Chondrocyte (in vitro differentiated cells): Measurements from ENCODE around the gene S100A8. TPM values are rescaled to one million over a fixed set of nuclear protein-coding genes. Genes with fewer than 3 reads are reported as not detected.

ENCODE experiments used
- DNase-seq: peaks from one replicate; pipeline ENCODE4 v3.0.0; 2021; ENCODE audit warnings: mixed read lengths, low spot score
- H3K27ac Mint-ChIP-seq: one replicate; pipeline ENCODE4 v1.8.0; 2021; ENCODE audit warnings: mild to moderate bottlenecking, moderate library complexity, mixed read lengths; ENCODE audit not compliant: unreplicated experiment
- H3K27me3 Mint-ChIP-seq: 2 replicates; pipeline ENCODE4 v1.8.0; 2021; ENCODE audit warnings: low read depth, mixed read lengths
- H3K36me3 Mint-ChIP-seq: 2 replicates; pipeline ENCODE4 v1.8.0; 2021; ENCODE audit warnings: low read depth, mixed read lengths
- H3K4me1 Mint-ChIP-seq: 2 replicates; pipeline ENCODE4 v1.8.0; 2021; ENCODE audit warnings: low read depth, mild to moderate bottlenecking, mixed read lengths
- H3K4me3 Mint-ChIP-seq: one replicate; pipeline ENCODE4 v1.8.0; 2021; ENCODE audit warnings: mild to moderate bottlenecking, moderate library complexity, mixed read lengths; ENCODE audit not compliant: unreplicated experiment
- H3K9me3 Mint-ChIP-seq: 2 replicates; pipeline ENCODE4 v1.8.0; 2021; ENCODE audit warnings: low read depth, mixed read lengths
- total RNA-seq: library from RNA; stranded (reverse); gene quantifications from 3 replicates; pipeline ENCODE4 v1.2.1, GENCODE V29; 2021
- TF ChIP-seq, protein P1 (sequence below): fragments of 200-600 bp; sonication (generic); IDR thresholded peaks from 2 replicates; pipeline ENCODE4 v1.5.0; 2021; ENCODE audit warnings: antibody characterized with exemption, mild to moderate bottlenecking, moderate library complexity

The S100A8 gene
- total RNA-seq, 1 donor from 2014 or later, result not detected

DNA sequence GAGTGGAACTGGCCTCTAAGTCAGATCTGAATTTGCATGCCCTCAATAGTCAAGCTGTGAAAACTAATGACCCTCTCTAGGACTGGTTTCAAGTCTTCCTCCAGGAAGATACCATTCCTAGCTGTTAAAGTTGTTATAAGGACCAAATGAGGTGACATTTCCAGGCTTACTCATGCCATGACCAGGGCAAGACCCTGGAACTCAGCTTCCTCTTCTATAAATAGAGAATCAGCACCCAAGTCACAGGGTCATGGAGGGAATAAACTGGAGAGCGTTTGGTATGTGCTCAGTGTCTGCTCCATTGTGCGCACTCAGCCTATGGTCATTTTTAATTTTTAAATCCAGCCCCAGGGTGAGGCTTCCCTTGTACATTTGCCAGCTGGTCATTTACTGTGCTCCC lies 30.7 kb downstream of the S100A8 start:
- DNase-seq, result no peak
- Mint-ChIP-seq H3K4me3 (no peak overlapping the region), H3K9me3 (no peaks in the 10 kb centered on the region), H3K4me1 (no peaks in the 10 kb centered on the region), H3K36me3 (no peaks in the 10 kb centered on the region), H3K27ac (no peak overlapping the region), H3K27me3 (peaks cover 55% of the 10 kb centered on the region)
- TF ChIP-seq, protein P1, sequence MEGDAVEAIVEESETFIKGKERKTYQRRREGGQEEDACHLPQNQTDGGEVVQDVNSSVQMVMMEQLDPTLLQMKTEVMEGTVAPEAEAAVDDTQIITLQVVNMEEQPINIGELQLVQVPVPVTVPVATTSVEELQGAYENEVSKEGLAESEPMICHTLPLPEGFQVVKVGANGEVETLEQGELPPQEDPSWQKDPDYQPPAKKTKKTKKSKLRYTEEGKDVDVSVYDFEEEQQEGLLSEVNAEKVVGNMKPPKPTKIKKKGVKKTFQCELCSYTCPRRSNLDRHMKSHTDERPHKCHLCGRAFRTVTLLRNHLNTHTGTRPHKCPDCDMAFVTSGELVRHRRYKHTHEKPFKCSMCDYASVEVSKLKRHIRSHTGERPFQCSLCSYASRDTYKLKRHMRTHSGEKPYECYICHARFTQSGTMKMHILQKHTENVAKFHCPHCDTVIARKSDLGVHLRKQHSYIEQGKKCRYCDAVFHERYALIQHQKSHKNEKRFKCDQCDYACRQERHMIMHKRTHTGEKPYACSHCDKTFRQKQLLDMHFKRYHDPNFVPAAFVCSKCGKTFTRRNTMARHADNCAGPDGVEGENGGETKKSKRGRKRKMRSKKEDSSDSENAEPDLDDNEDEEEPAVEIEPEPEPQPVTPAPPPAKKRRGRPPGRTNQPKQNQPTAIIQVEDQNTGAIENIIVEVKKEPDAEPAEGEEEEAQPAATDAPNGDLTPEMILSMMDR, result no peak

DNA sequence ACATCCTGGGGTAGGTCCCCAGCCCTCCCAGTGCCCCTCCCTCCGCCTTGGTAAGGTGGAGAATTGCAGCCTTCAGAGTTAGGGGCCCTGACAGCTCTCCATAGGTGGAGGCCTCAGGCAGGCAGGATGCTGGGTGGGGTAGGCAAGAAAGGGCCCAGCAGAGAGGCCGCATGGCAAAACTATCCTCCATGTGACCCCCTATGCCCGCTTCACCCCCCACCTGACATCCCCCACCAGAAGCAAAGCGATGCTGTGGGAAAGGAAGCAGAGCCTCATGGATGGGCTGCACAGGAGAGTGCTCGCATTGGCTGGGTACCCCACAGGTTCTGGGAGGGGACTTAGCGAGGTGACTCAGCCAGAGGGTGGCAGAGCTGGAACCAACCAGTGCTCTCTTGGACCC lies 31.6 kb downstream of the S100A8 start:
- Mint-ChIP-seq H3K9me3 (no peaks in the 10 kb centered on the region), H3K4me1 (no peaks in the 10 kb centered on the region), H3K27ac (no peak overlapping the region), H3K4me3 (no peak overlapping the region), H3K27me3 (peaks cover 47% of the 10 kb centered on the region), H3K36me3 (no peaks in the 10 kb centered on the region)
- no peak for DNase-seq
- TF ChIP-seq, protein P1, result no peak

DNA sequence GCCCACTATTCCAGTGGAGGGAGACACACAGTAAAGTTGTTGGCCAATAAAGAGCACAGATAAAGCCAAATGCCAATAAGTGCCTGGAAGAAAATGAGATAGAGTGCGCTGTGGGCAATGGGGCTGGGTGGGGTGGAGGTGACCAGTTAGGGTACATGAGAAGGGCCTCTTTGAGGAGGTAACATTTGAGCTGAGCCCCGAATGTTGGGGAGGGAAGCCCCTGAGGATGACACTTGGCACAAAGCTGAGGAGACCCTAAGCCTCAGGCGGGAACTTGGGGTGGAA lies 32.2 kb downstream of the S100A8 start:
- TF ChIP-seq, protein P1, result no peak
- Mint-ChIP-seq H3K36me3 (no peaks in the 10 kb centered on the region), H3K27ac (no peak overlapping the region), H3K27me3 (peaks cover 46% of the 10 kb centered on the region), H3K4me3 (no peak overlapping the region), H3K4me1 (no peaks in the 10 kb centered on the region), H3K9me3 (no peaks in the 10 kb centered on the region)
- DNase-seq, result no peak

DNA sequence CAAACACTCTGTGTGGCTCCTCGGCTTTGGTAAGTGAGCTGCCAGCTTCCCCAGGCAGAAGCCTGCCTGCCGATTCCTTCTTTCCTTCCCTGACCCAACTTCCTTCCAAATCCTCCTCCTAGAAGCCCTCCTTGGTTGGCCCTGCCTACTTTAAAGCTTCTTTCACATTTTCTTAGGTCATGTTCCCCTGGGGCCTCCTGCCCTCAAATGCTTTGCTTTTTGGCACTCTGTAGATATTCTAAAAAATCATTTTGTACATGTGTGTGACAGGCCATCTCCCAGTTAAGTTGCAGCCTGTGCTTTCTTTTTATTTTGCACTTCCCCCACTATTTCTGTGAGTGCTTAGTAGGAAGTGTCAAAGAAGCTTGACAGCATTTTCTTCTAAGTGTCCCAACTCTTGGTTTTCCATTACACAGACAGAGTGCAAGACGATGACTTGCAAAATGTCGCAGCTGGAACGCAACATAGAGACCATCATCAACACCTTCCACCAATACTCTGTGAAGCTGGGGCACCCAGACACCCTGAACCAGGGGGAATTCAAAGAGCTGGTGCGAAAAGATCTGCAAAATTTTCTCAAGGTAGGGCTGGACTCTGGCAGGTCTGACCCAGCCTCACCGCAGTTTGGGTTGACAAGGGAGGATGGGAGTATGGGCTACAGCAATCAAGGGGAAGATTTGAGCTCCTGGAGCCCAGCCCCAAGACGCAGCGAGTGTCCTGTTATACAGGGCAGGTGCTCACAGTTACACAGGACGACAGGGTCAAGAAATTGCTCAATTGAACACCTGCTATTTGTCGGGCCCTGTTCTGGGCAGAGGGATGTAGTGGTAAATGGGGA lies 32.8 kb downstream of the S100A8 start, which contains the start of gene S100A9:
Gene S100A9, plus strand, starts transcription at position 2 of the 838 bp plus-strand sequence. Its CDS starts 430 bp downstream, at position 432.
- TF ChIP-seq, protein P1, result no peak
- Mint-ChIP-seq H3K9me3 (no peaks in the 10 kb centered on the region), H3K36me3 (no peaks in the 10 kb centered on the region), H3K4me1 (no peaks in the 10 kb centered on the region), H3K27me3 (peaks cover 41% of the 10 kb centered on the region), H3K27ac (no peak within 1 kb of the TSS), H3K4me3 (no peak within 1 kb of the TSS)
- no peak for DNase-seq

DNA sequence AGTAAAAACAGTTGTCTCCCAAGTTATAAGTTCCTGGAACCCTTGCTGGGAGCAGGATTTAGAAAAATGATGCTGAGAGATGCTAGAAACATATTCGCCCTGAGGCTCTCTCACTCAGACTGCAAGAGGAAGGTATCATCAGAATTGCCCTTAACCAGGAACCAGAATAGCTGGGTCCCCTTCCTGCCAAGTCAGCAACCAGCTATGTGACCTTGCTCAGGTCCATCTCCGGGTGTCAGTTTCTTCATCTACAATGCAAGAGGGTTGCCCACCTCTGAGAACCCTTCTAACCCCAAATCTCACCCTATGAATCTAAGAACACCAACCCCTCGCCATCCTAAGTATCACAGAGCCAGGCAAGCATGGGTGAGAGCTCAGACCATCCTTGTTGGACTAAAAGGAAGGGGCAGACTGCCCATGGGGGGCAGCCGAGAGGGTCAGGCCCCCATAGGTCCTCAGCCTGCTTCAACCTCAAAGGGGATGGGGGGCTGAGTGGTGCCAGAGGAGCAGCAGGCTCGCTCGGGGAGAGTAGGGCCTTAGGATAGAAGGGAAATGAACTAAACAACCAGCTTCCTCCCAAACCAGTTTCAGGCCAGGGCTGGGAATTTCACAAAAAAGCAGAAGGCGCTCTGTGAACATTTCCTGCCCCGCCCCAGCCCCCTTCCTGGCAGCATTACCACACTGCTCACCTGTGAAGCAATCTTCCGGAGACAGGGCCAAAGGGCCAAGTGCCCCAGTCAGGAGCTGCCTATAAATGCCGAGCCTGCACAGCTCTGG lies 33.6 kb downstream of the S100A8 start:
- no peak overlapping the region for H3K27ac Mint-ChIP-seq
- no peaks in the 10 kb centered on the region for H3K9me3 Mint-ChIP-seq
- DNase-seq, result no peak
- H3K27me3 Mint-ChIP-seq, result peaks cover 34% of the 10 kb centered on the region
- no peak overlapping the region for H3K4me3 Mint-ChIP-seq
- no peaks in the 10 kb centered on the region for H3K4me1 Mint-ChIP-seq
- no peaks in the 10 kb centered on the region for H3K36me3 Mint-ChIP-seq
- TF ChIP-seq, protein P1, result no peak
